H9 (cell line): ENCODE data around the gene OR10H1. TPM values are rescaled to one million over a fixed set of nuclear protein-coding genes. Genes with fewer than 3 reads are reported as not detected.

ENCODE experiments used
- DNase-seq: peaks from one replicate; pipeline ENCODE4 v3.0.0-alpha.2; 2017
- H2AFZ ChIP-seq: one replicate; pipeline ENCODE4 v1.6.1; 2013; ENCODE audit warnings: mild to moderate bottlenecking, low read length, control low read depth, moderate library complexity
- H2AK5ac ChIP-seq: 2 replicates; pipeline ENCODE4 v1.6.1; 2013; ENCODE audit warnings: low read length, control low read depth, mixed read lengths; ENCODE audit not compliant: insufficient read length
- H2BK120ac ChIP-seq: one replicate; pipeline ENCODE4 v1.6.1; 2013; ENCODE audit warnings: low read depth, mild to moderate bottlenecking, low read length, control low read depth, inconsistent platforms; ENCODE audit not compliant: poor library complexity, severe bottlenecking
- H2BK12ac ChIP-seq: 2 replicates; pipeline ENCODE4 v1.6.1; 2013; ENCODE audit warnings: low read length, control low read depth, mixed read lengths, low read depth; ENCODE audit not compliant: insufficient read length
- H2BK15ac ChIP-seq: 2 replicates; pipeline ENCODE4 v1.6.1; 2013; ENCODE audit warnings: low read depth, low read length, control low read depth
- H2BK20ac ChIP-seq: one replicate; pipeline ENCODE4 v1.6.1; 2013; ENCODE audit warnings: low read depth, mild to moderate bottlenecking, low read length, control low read depth, inconsistent platforms; ENCODE audit not compliant: poor library complexity, severe bottlenecking
- H2BK5ac ChIP-seq: 2 replicates; pipeline ENCODE4 v1.6.1; 2013; ENCODE audit warnings: low read length, control low read depth, mixed read lengths; ENCODE audit not compliant: insufficient read length
- H3K14ac ChIP-seq: 2 replicates; pipeline ENCODE4 v1.6.1; 2013; ENCODE audit warnings: low read length, control low read depth; ENCODE audit not compliant: insufficient read depth
- H3K18ac ChIP-seq: 2 replicates; pipeline ENCODE4 v1.6.1; 2013; ENCODE audit warnings: low read depth, mild to moderate bottlenecking, mixed read lengths, low read length, control low read depth; ENCODE audit not compliant: insufficient read length
- H3K23ac ChIP-seq: 2 replicates; pipeline ENCODE4 v1.6.1; 2013; ENCODE audit warnings: low read length, control low read depth, mixed read lengths, low read depth; ENCODE audit not compliant: insufficient read length
- H3K23me2 ChIP-seq: 2 replicates; pipeline ENCODE4 v1.6.1; 2013; ENCODE audit warnings: low read depth, mild to moderate bottlenecking, mixed read lengths, low read length, control low read depth; ENCODE audit not compliant: insufficient read length, poor library complexity, severe bottlenecking
- H3K27ac ChIP-seq: 2 replicates; pipeline ENCODE4 v1.5.1; 2013; ENCODE audit warnings: low read length, control low read depth, mixed read lengths, low read depth; ENCODE audit not compliant: insufficient read length
- H3K27me3 ChIP-seq: 2 replicates; pipeline ENCODE4 v1.6.1; 2013; ENCODE audit warnings: low read length, control low read depth, inconsistent platforms; ENCODE audit not compliant: insufficient read depth
- H3K4ac ChIP-seq: 2 replicates; pipeline ENCODE4 v1.6.1; 2013; ENCODE audit warnings: low read depth, mild to moderate bottlenecking, control low read depth, inconsistent platforms, low read length, moderate library complexity
- H3K4me1 ChIP-seq: 2 replicates; pipeline ENCODE4 v1.6.1; 2013; ENCODE audit warnings: low read length, control low read depth, inconsistent platforms; ENCODE audit not compliant: insufficient read depth
- H3K4me2 ChIP-seq: 2 replicates; pipeline ENCODE4 v1.6.1; 2013; ENCODE audit warnings: low read length, control low read depth, mixed read lengths; ENCODE audit not compliant: insufficient read length, insufficient read depth
- H3K56ac ChIP-seq: 2 replicates; pipeline ENCODE4 v1.6.1; 2013; ENCODE audit warnings: low read depth, mild to moderate bottlenecking, mixed read lengths, low read length, control low read depth; ENCODE audit not compliant: insufficient read length
- H3K79me1 ChIP-seq: 2 replicates; pipeline ENCODE4 v1.6.1; 2013; ENCODE audit warnings: low read depth, mild to moderate bottlenecking, moderate library complexity, low read length, control low read depth, inconsistent platforms; ENCODE audit not compliant: insufficient read depth, poor library complexity, severe bottlenecking
- H3K79me2 ChIP-seq: 2 replicates; pipeline ENCODE4 v1.6.1; 2013; ENCODE audit warnings: low read length, control low read depth, inconsistent platforms; ENCODE audit not compliant: insufficient read depth
- H3K9ac ChIP-seq: 2 replicates; pipeline ENCODE4 v1.6.1; 2013; ENCODE audit warnings: low read length, control low read depth, mixed read lengths; ENCODE audit not compliant: insufficient read length; ENCODE audit errors: extremely low read depth
- H3K9me3 ChIP-seq: one replicate; pipeline ENCODE4 v1.6.1; 2013; ENCODE audit warnings: low read depth, low read length, inconsistent platforms; ENCODE audit not compliant: control insufficient read depth
- H3T11ph ChIP-seq: one replicate; pipeline ENCODE4 v1.6.1; 2013; ENCODE audit warnings: mild to moderate bottlenecking, low read length, control low read depth, inconsistent platforms
- H4K20me1 ChIP-seq: one replicate; pipeline ENCODE4 v1.6.1; 2013; ENCODE audit not compliant: control insufficient read depth, insufficient read length, insufficient read depth
- H4K5ac ChIP-seq: 2 replicates; pipeline ENCODE4 v1.6.1; 2013; ENCODE audit warnings: low read depth, mild to moderate bottlenecking, mixed read lengths, low read length, control low read depth; ENCODE audit not compliant: insufficient read length
- H4K8ac ChIP-seq: replicated peaks from 2 replicates; pipeline ENCODE4 v1.6.1; 2013; ENCODE audit warnings: low read length, control low read depth, mixed read lengths, low read depth; ENCODE audit not compliant: insufficient read length
- H4K91ac ChIP-seq: 2 replicates; pipeline ENCODE4 v1.6.1; 2013; ENCODE audit warnings: low read depth, mild to moderate bottlenecking, moderate library complexity, mixed read lengths, low read length, control low read depth; ENCODE audit not compliant: insufficient read length
- H3K27ac Mint-ChIP-seq, 3 experiments: 2 replicates in 2 of 3; 3 replicates in 1 of 3; pipeline ENCODE4 v1.8.0; 2020 to 2021; ENCODE audit warnings: mixed read lengths in 3 of 3, mild to moderate bottlenecking in 1 of 3, moderate library complexity in 1 of 3
- H3K27me3 Mint-ChIP-seq: 2 replicates; pipeline ENCODE4 v1.8.0; 2021; ENCODE audit warnings: low read depth, mild to moderate bottlenecking, moderate library complexity, mixed read lengths
- H3K36me3 Mint-ChIP-seq, 3 experiments: 2 replicates in 2 of 3; 3 replicates in 1 of 3; pipeline ENCODE4 v1.8.0; 2020 to 2021; ENCODE audit warnings: low read depth in 3 of 3, mixed read lengths in 3 of 3; ENCODE audit not compliant: insufficient read depth in 1 of 3
- H3K4me1 Mint-ChIP-seq, 2 experiments: 2 replicates each; pipeline ENCODE4 v1.8.0; 2020; ENCODE audit warnings: mixed read lengths in 2 of 2
- H3K4me3 Mint-ChIP-seq, 2 experiments: 2 replicates in 1 of 2; 3 replicates in 1 of 2; pipeline ENCODE4 v1.8.0; 2020 to 2021; ENCODE audit warnings: mild to moderate bottlenecking in 2 of 2, mixed read lengths in 2 of 2, moderate library complexity in 1 of 2
- H3K9me3 Mint-ChIP-seq, 2 experiments: 2 replicates in 1 of 2; 3 replicates in 1 of 2; pipeline ENCODE4 v1.8.0; 2020; ENCODE audit warnings: mild to moderate bottlenecking in 2 of 2, mixed read lengths in 2 of 2, moderate library complexity in 1 of 2
- WGBS: extraction: QIAGEN DNeasy Blood & Tissue Kit; methylation state at CpG from one replicate; pipeline ENCODE4 v1.1.7; 2013; ENCODE audit warnings: missing lambda C conversion rate, low lambda C conversion rate, mixed read lengths; ENCODE audit not compliant: insufficient read length; ENCODE audit errors: extremely low coverage; 5-methylcytosine and 5-hydroxymethylcytosine counted together
- total RNA-seq: library from RNA; stranded (reverse); gene quantifications from 2 replicates; pipeline ENCODE4 v1.2.1, GENCODE V29; 2021
- TF ChIP-seq, protein P1 (sequence below): fragments of 200-600 bp; sonication (generic); conservative IDR thresholded peaks from 3 replicates; pipeline ENCODE4 v1.8.0; 2021; ENCODE audit warnings: antibody characterized with exemption, mild to moderate bottlenecking

The OR10H1 gene
- total RNA-seq, 1 experiment from 2014 or later = not detected

DNA sequence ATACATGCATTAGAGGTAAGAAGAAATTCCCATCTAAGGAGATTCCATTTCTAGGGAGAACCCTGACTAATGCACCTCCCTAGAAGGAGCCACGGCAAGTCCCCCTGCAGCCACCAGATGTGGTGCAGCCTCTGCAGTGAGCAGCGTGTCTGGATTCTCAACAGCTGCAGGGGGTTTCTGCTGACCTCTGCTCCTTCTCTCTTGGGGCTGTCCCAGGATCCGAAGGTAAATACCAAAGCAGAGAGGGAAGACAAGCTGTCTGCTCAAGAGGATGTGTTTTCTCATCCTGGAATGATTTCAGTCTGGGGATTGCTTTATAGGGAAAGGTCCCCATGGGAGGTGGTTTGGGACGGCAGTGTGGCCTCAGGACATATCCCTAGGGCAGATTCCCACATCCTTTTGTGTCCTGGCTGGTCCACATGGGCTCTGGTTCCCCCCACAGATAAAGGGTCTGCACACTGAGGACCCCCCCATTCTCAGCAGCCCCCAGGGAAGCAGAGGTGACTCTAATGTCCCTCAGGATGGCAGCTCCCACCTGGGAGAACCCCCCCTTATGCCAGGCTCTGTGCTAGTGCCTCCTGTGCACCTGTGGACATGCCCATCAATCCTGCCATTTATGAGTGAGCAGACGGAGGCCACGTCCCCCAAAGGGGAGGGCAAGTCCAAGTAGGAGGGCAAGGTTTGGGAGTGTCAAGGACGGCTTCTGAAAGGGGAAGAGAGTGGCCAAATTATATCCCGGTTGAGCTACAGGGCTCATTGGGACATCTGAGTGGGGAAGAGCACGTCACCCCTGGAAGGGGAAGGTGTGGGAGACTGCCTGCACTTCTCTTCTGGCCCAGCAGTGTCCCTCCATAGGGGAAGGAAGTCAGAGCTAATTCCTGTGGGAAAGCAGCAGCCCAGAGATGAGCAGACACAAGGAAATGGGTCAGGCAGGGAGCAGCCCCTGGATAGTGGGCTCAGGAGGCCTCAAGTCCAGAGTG is 38.2 kb downstream of the OR10H1 start:
- Histone ChIP-seq H4K20me1 (peaks cover 3% of the 10 kb centered on the region), H4K8ac (no peak overlapping the region), H2BK5ac (no peak overlapping the region), H3K9me3 (peaks cover 92% of the 10 kb centered on the region), H2BK20ac (no peak overlapping the region), H3K27me3 (no peaks in the 10 kb centered on the region), H3T11ph (no peak overlapping the region), H3K9ac (no peak overlapping the region), H2AK5ac (no peak overlapping the region), H3K79me1 (no peaks in the 10 kb centered on the region), H2BK12ac (no peak overlapping the region), H3K18ac (no peak overlapping the region), H3K4ac (no peak overlapping the region), H2BK15ac (no peak overlapping the region), H3K4me2 (no peak overlapping the region), H3K23me2 (no peaks in the 10 kb centered on the region), H3K23ac (no peak overlapping the region), H2BK120ac (no peak overlapping the region), H3K56ac (no peak overlapping the region), H3K79me2 (no peaks in the 10 kb centered on the region), H4K91ac (no peak overlapping the region), H3K4me1 (no peaks in the 10 kb centered on the region), H3K27ac (no peak overlapping the region), H3K14ac (no peak overlapping the region), H4K5ac (no peak overlapping the region), H2AFZ (no peak overlapping the region)
- Mint-ChIP-seq H3K9me3 (peaks cover 88 to 96% of the 10 kb centered on the region in 2 experiments), H3K27me3 (peaks cover 5% of the 10 kb centered on the region; the same call in 1 of the 2 replicates), H3K4me1 (no peaks in the 10 kb centered on the region), H3K36me3 (peaks cover 9 to 47% (median 13%) of the 10 kb centered on the region in 3 experiments; a peak in 6 of 7 replicates), H3K4me3 (no peak overlapping the region), H3K27ac (no peak overlapping the region)
- TF ChIP-seq, protein P1, sequence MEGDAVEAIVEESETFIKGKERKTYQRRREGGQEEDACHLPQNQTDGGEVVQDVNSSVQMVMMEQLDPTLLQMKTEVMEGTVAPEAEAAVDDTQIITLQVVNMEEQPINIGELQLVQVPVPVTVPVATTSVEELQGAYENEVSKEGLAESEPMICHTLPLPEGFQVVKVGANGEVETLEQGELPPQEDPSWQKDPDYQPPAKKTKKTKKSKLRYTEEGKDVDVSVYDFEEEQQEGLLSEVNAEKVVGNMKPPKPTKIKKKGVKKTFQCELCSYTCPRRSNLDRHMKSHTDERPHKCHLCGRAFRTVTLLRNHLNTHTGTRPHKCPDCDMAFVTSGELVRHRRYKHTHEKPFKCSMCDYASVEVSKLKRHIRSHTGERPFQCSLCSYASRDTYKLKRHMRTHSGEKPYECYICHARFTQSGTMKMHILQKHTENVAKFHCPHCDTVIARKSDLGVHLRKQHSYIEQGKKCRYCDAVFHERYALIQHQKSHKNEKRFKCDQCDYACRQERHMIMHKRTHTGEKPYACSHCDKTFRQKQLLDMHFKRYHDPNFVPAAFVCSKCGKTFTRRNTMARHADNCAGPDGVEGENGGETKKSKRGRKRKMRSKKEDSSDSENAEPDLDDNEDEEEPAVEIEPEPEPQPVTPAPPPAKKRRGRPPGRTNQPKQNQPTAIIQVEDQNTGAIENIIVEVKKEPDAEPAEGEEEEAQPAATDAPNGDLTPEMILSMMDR = no peak
- no peak for DNase-seq
- WGBS = no CpG with 5 or more reads among the region's 9 CpGs
